ENCODE results near the gene NDUFS4. TPM values are rescaled to one million over a fixed set of nuclear protein-coding genes. Genes with fewer than 3 reads are reported as not detected.
A peak's percentile ranks its signal among the peaks of the same experiment; 100 is the strongest.

The NDUFS4 gene
- total and polyA plus RNA-seq, 9 of the 15 experiments (the other 6 are each of a cell fraction or from before 2014, with no cell fraction given), result 68.7 to 313 (median 113) TPM

GRCh38 chr5:53542926-53543325 is 17.5 kb upstream of the NDUFS4 start (continued):
- no peak for TF ChIP-seq HINFP (tag; conservative IDR thresholded peaks at IDR 0.05; ENCODE audit: low read depth)

DNA sequence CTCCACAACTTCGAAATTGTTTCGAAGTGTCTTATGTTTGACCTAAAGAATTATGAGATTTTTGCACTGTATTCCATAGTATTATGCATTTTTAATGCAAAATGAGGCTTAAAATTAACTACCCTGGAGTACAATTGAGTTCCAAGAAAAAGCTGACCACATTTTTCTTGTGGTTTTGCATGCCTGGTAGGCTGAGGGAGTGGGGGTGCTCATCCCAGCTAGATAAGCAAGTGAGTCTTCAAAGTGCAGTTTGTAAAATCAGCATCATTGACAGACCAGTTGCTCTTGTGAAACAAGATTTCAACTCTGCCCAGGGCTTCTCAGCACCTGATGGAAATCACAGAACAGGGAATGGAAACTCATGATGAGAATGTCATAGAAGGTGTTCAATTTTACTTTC is 17.0 kb upstream of the NDUFS4 start:
- Histone ChIP-seq H3K9me1 (ENCODE audit: control insufficient read depth, insufficient read depth, low read length) (no peaks in the 10 kb centered on the region), H3K27ac (ENCODE audit: extremely low read depth, low read depth, low read length) (no peak overlapping the region), H3K9me3 (replicated peaks; ENCODE audit: control insufficient read depth, insufficient read depth, low read depth, low read length) (no peaks in the 10 kb centered on the region), H3K36me3 (ENCODE audit: control insufficient read depth, insufficient read depth, low read length) (no peaks in the 10 kb centered on the region), H3K27me3 (ENCODE audit: control insufficient read depth in 2 of 2, insufficient read depth in 2 of 2, low read length in 2 of 2) (no peaks in the 10 kb centered on the region), H4K20me1 (replicated peaks; ENCODE audit: control insufficient read depth, insufficient read depth, low read length) (no peaks in the 10 kb centered on the region), H3K4me3 (no peak overlapping the region), H3K9ac (ENCODE audit: insufficient read depth in 1 of 2, low read depth in 2 of 2, low read length in 2 of 2) (no peak overlapping the region), H3K4me1 (replicated peaks in 1 of 2; ENCODE audit: control insufficient read depth in 2 of 2, insufficient read depth in 2 of 2, low read length in 2 of 2) (peaks cover 0 to 5% of the 10 kb centered on the region in 2 experiments; a peak in 1 of 5 replicates), H3K79me2 (ENCODE audit: control insufficient read depth, insufficient read depth, low read length) (no peaks in the 10 kb centered on the region), H3K4me2 (ENCODE audit: insufficient read depth, low read length) (no peak overlapping the region), H2AFZ (ENCODE audit: low read depth, low read length) (no peak overlapping the region)
- peak; percentile 97 for FAIRE-seq
- in situ Hi-C loops (cut with MboI), result no loop called here
- 0% methylated on average over 2 of the region's 2 CpGs for WGBS (ENCODE audit: insufficient coverage, low coverage, missing lambda C conversion rate)
- intact Hi-C loops (cut with micrococcal nuclease), result no loop called here
- POLR2A ChIA-PET, result interaction anchor here (0.6 to 1.3 kb wide), 3 partner anchors 17 to 767 kb away, joined by 3 to 4 read pairs (median 3); partner anchors contain the start of genes ARL15 and NDUFS4
- CTCF ChIA-PET (ENCODE audit: low intra/inter-chr PET ratio), result no interaction called here
- BruUV-seq (replicated peaks), result no TSS peak
- peak; percentile 88 for ATAC-seq
- peak; percentile 25 to 86 (median 61) for DNase-seq (ENCODE audit: extremely low read depth in 1 of 4, low spot score in 3 of 4)
- TF ChIP-seq MECOM (CRISPR knock-in tag; IDR thresholded peaks at IDR 0.05), result peak; percentile 31; the same call in 1 of the 2 replicates
- TF ChIP-seq CBX3 (IDR thresholded peaks at IDR 0.05; ENCODE audit: borderline replicate concordance in 1 of 2, low read length in 2 of 2), result no peak
- TF ChIP-seq ARID1B (IDR thresholded peaks at IDR 0.05), result peak; percentile 84
- TF ChIP-seq DPF2 (IDR thresholded peaks at IDR 0.05), result peak; percentile 78; the same call in 1 of the 2 replicates
- TF ChIP-seq STAT5A (IDR thresholded peaks at IDR 0.05; ENCODE audit: borderline replicate concordance, low read length), result peak; percentile 85
- TF ChIP-seq JUND (IDR thresholded peaks at IDR 0.05; ENCODE audit: borderline replicate concordance, low read depth, low read length), result peak; percentile 59; the same call in 1 of the 2 replicates
- TF ChIP-seq JUND (tag; IDR thresholded peaks at IDR 0.05; ENCODE audit: borderline replicate concordance, low read depth, low read length), result peak; percentile 37; the same call in 1 of the 3 replicates
- peak; percentile 90 to 94 for TF ChIP-seq KDM1A (IDR thresholded peaks at IDR 0.05)
- no peak for TF ChIP-seq ILF3 (IDR thresholded peaks at IDR 0.05; ENCODE audit: borderline replicate concordance)
- 0 out of 2 replicates have a peak, but pooled peaks have one; percentile 31 for TF ChIP-seq SMARCC2 (IDR thresholded peaks at IDR 0.05; ENCODE audit: low read depth)
- TF ChIP-seq CBFA2T3 (IDR thresholded peaks at IDR 0.05), result peak; percentile 85
- TF ChIP-seq RAD51 (IDR thresholded peaks at IDR 0.05; ENCODE audit: borderline replicate concordance, low read depth), result no peak
- TF ChIP-seq ZBTB11 (CRISPR knock-in tag; IDR thresholded peaks at IDR 0.05), result no peak
- TF ChIP-seq, protein P1, sequence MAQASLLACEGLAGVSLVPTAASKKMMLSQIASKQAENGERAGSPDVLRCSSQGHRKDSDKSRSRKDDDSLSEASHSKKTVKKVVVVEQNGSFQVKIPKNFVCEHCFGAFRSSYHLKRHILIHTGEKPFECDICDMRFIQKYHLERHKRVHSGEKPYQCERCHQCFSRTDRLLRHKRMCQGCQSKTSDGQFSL (CRISPR knock-in tag; IDR thresholded peaks at IDR 0.05), result peak; percentile 92
- TF ChIP-seq, protein P1 (tag; IDR thresholded peaks at IDR 0.05), result no peak
